DMS79 treated with DMSO at 0.1 percent for 48 hours (cell line): Measurements from ENCODE around the gene PHF21B.
"Not testable (repeated sequence)": the region's sequence is repeated elsewhere in the genome, so short reads cannot be mapped to it uniquely, and the experiment has no call there.

Experiments
- DNase-seq: peaks from one replicate; lab custom pipeline; 2025; lab: John Stamatoyannopoulos, UW

Gene PHF21B

DNA sequence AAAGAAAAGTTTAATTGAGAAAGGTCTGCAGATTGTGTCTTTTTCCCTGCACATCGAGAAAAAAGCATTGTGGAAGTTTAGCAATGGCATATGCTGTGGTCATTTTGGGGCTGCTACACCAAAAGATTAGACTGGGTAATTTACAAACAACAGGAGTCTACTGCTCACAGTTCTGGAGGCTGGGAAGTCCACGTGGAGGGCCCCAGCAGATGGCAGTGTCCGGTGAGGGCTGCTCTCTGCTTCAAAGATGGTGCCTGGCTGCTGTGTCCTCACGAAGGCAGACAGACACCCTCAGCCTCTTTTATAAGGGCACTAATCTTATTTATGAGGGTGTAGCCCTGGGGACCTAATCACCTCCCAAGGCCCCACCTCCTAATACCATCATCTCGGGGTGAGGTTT lies 21.1 kb downstream of the PHF21B start:
- DNase-seq = no peak

DNA sequence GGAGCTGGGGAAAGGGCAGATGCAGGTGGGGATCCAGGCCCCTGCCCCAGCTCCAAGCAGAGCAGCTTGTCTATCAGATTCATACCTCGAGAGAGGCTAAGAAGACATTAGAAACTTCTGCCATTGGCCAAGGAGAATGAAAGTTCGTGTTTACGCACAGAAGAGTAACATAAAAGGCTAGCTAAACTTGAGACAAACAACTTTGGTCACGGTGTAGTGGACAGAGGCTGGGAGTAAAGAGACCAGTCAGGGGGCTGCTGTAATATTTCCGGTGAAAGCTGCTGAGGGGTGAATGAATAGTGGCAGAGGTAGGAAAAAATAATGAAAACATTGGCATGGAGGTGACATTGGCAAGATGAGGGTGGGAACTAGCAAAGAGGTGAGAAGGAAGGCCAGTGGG lies 22.9 kb downstream of the PHF21B start:
- DNase-seq = no peak

GRCh38 chr22:44985906-44986527 lies 23.8 kb downstream of the PHF21B start:
- no peak for DNase-seq

DNA sequence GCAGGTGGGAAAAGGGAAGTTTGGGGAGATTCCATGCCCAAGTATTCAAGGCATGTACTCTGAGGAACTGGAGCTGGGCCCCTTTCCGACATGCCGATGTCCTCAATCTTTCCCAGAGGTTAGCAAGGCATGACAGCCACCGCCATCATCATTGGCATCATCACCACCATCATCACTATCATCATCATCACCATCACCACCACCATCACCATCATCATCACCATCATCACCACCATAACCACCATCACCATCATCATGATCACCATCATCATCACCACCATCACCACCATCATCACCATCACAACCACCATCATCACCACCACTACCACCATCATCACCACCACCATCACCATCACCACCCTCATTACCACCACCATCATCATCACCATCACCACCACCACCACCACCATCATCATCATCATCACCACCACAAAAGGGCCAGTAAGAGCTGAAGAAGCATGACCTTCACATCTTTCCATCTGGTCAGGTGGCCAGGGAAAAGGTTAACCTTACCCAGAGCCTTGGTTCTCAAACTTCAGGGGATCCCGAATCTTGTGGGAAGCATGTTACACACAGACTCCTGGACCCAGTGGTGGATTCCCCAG lies 25.8 kb downstream of the PHF21B start:
- no peak for DNase-seq

- no peak for DNase-seq
Observed at GRCh38 chr22:44982445-44982844, 27.4 kb downstream of the PHF21B start.

GRCh38 chr22:44981857-44982256 lies 27.9 kb downstream of the PHF21B start:
- DNase-seq = no peak

DNA sequence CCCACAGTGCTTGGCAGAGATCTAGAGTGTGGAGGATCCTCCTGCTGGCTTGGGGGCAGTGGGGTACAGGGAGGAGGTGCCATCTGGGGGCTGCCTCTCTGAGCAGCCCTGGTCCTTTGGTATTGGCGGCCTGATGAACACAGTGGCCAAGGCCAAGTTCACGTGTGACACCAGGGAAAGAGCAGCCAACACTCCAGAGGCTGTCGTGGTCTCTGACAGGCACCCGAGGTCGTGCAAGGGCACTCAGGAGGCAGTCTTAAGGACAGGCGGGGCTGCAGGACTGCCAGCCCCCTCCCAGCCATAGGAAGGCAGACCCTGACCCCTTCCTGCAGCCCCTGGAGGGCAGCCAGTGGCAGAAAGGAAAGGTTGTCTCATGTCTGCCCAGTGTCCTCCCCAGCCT lies 30.7 kb downstream of the PHF21B start:
- no peak for DNase-seq

DNA sequence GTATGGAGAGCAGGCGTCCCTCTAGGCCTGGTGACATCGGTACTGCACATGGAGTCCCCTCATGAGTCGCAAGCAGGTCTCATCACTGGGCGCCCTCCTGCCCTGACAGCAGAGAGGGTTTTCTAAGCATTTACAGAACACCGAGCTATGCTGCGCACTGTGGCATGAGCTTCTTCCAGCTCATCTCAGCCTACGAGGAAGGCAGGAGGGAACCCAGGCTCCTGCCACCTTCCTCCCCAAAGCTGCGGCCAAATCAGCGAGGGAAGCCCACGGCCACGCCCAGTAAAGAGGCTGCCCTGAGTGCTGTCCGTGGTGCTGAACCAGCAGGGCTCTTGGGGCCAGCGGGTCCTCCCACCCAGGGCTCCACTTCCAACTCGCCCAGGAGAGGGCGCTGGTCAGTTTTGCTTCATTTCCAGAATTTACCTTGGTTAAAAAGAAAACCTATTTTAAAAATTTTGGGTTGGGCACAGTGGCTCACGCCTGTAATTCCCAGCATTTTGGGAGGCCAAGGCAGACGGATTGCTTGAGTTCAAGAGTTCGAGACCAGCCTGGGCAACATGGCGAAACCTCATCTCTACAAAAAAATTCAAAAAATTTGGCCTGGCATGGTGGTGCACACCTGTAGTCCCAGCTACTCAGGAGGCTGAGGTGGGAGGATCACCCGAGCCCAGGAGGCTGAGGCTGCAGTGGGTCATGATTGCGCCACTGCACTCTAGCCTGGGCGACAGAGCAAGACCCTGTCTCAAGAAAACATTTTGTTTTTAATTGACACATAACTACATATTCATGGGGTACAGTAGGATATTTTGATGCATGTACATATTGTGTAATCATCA lies 34.2 kb downstream of the PHF21B start:
- DNase-seq = no peak

DNA sequence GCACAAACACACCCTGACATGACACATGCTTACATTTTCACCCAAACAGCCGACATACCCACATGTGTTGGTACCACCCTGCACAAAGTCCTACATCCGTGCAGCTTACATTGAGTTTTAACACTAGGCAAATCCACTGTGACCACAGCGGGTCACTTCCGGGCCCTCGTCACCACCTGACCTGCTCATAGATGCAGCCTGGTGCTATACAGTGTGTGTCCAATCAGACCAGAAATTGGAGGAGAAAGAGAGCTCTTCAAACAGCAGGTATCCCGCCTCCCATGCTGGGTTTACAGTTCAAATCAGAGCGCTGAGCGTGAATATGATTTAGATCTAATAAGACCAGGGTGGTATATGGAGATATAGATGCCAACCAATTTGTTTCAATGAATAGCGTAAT lies 35.4 kb downstream of the PHF21B start:
- DNase-seq = no peak

GRCh38 chr22:44973829-44974228 lies 36.0 kb downstream of the PHF21B start:
- no peak for DNase-seq

DNA sequence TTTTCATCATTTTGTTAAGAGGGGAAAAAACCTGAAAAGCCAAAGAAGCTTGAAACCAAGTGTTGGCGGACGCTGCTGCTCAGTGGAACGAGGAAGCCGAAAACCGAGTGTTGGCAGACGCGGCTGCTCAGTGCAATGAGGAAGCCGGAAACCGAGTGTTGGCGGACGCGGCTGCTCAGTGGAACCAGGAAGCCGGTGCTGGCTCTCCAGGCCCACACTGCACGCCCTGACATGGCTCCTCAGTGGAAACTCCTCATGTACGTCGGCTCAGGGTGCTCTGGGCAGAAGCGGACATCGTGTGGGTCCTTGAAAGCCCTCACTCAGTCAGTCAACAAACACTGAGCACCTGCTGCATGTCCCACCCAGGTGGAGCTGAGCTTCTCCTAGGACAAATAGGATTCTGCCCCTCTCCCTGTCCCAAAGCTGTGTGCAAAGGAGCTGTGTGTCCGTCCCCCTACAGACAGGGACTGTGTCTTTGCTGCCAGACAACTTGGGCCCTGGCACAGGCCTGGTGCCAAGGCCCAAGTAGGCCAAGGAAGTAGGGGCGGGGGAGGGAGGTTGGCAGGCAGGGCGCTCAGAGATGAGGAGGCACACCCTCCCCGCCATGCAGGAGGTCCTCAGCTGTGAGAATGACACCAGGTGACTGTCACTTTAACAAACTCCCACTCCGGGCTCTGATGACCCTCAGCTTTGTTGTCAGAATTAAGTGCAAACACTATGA lies 37.3 kb downstream of the PHF21B start:
- no peak for DNase-seq

GRCh38 chr22:44971651-44972362 lies 38.0 kb downstream of the PHF21B start:
- no peak for DNase-seq

GRCh38 chr22:44970291-44970690 lies 39.5 kb downstream of the PHF21B start:
- DNase-seq = no peak

DNA sequence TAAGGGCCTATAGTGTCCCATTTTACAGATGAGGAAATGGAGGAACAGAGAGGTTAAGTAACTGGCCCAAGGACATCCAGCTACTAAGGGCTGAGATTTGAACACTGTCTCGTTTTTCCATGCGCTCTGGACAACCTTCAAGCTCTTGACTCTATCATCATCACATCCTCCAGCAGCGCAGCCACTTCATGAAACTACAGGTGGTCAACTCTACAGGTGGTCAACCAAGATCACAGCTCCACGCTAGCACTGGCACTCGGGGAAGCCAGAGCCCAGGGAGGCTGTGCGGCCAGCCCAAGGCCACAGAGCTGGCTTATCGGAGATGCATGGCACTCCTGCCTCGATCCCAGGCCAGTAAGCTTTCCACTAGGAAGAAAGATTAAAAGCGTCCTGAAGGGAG lies 40.0 kb downstream of the PHF21B start:
- no peak for DNase-seq

DNA sequence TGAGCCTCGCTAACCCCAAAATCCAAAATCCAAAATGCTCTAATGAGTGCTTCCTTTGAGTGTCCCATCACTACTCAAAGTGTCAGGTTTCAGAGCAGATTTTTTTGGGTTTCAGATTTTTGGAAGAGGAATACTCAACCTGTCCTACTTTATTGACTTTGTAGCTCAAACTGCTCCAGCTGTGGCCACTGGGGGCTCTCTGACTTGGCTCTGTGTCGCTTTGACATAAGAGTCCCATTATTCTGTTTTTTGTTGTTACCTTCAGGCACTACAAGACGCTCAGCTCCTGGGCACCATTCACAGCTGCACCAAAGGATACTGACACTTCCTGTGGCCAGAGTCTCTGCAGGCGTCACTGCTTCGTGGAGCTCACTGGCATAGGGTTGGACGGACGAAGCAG lies 41.1 kb downstream of the PHF21B start:
- no peak for DNase-seq

- no peak for DNase-seq
Observed at GRCh38 chr22:44965171-44965570, 44.6 kb downstream of the PHF21B start.

DNA sequence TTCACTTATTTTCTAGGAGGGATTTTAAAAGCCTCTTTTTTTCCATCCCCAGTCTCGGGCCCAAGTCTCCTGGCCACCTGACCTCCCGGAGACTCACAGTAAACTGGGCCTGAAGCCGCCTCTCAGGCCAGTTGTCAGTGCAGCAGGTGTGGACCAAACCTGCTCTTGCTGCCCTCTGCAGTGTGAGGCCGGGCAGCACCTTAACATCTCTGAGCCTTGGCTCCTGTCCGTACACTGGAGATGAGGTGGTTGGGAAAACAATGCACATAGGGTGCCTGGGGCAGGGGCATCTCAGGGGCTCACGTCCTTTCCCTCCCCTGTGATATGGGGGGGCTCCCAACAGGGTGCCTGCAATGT lies 45.1 kb downstream of the PHF21B start:
- no peak for DNase-seq

DNA sequence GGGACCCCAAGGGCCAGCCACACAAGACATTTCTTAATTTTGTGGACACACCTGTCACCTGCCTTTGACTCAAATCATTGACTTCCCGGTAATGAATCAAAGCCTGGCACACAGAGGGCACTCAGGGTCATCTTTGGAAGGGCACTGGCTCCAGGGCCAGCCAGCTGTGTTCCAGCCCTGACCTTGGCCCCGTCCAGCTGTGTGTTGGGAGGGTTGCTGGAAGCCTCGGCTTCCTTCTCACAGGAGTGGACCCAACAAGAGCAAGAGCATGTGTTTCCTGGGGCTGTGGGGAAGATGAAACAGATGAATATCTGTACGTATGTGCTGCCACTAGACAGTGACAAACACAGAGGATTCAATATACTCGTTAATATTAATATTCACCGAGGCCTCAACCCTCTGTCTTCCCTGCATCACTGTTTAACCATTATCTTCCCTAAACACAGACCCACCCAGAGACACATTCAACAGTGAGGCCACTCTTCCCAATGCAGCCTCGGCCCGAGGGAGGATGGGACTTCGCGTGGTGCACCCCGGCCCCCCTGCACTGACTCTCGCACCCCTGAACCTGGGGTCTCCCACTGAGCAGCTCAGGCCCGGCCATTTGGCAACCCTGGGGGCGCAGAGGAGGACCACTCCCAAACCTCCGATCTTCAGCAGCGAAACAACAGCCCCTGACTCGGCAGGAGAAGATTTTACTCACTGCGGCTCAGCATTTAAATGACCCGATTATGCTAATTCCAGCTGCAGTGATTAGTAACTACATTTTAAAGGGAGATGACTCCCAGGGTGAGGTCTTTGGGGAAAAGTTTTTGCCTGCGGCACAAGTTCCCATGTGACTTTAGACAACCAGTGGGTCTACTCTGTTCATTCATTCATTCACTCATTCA lies 45.7 kb downstream of the PHF21B start:
- no peak for DNase-seq

DNA sequence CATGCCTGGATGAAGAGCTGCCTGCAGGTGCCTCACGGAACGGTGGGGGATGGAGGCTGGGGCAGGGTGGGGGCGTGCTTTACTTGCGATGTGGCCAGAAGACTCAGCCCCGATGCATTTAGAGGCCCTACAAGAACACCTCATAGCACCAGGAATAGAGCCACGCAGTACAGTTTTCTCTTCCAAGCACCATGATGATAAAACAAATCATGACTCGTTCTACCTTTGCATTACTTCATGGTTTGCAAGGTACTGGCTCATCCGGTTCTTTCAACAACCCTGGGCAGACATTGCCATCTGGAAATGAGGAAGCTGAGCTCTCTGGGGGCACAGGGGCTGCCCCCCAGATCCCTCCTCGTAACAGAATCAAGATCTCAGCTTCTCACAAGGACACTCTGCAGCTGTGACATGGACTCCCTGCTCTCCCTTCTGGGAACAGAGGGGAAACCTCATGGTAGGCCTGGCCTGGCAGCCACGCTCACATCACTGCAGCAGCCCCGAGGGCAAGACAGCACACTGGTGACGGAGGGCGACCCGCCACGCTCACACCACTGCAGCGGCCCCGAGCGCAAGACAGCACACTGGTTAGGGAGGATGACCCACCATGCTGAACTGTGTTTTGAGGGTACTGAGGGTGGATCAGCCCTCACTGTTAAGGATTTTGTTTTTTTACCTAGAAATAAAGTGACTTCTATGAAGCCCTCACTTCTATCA lies 46.9 kb downstream of the PHF21B start:
- no peak for DNase-seq

GRCh38 chr22:44961682-44962081 lies 48.1 kb downstream of the PHF21B start:
- not testable (repeated sequence) for DNase-seq
